Activated CD4-positive, alpha-beta T cell treated with anti-CD3 and anti-CD28 coated beads for 4 hours (primary cell): Measurements from ENCODE around the gene UNC5A.

Experiments
- DNase-seq, 2 donors: peaks; one replicate each; pipeline ENCODE4 v3.0.0-alpha.2; 2020

UNC5A gene

DNA sequence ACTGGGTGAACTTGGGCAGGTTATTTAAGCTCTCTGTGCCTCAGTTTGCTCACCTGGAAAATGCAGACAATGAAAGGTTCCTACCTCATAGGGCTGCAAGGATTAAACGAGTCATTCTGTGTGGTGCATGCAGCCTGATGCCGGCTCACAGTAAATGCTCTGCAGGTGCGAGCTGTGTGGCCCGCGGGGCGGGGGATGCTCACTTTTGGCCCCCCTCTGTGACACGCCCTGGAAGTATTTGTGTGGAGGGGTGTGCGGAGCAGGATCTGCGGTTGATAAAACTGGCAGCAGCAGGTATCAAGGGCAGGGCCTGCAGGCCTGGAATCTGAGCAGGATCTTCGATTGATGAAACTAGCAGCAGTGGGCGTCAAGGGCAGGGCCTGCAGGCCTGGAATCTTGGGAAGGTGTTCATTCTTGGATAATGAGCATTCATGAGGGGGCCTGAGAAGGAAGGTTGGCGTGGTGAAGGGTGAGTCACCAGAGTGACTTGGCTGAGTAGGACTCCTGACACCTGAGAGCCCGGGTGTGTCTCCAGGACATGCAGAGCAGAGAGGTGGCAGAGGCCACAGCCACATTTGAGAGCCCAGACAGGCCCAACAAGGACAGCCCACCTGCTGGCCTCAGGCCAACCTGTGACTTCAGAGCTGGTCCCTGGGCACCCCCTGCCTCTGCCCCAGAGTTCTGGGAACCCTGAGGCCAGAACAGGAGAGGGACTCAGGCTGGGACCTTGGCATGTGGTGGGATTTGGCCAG, 11.9 kb downstream of the UNC5A start:
- no peak for DNase-seq

DNA sequence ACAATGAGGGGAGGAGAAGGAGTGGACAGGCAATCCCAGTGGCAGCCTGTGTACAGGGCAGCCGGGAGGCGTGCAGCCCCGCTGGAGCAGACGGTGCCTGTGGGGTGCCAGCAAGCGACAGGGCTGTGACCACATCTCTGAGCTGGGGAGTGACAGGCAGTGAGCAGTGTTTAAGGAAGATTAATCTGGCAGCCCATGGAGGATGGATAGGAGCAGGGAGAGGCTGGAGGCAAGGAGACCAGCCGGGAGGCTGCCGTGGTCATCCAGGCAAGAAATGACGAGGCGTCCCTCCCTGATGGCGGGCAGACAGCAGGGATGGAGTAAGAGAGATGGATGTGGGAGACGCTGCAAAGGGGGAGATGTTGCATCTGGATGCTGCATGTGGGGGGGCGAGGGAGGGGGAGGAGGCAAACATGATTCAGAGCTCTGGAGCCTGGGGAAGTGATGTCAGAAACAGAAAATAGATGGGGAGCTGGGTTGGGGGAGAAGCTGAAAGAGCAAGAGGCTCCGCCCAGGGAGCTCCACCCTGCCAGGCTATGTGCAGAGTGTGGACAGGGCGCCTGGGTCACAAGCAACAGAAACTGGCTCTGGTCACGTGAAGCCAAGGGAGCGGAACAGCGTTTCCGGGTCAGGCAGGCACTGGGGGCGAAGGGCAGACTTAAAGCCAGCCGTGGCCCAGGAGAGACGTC, 12.6 kb downstream of the UNC5A start:
- no peak for DNase-seq

DNA sequence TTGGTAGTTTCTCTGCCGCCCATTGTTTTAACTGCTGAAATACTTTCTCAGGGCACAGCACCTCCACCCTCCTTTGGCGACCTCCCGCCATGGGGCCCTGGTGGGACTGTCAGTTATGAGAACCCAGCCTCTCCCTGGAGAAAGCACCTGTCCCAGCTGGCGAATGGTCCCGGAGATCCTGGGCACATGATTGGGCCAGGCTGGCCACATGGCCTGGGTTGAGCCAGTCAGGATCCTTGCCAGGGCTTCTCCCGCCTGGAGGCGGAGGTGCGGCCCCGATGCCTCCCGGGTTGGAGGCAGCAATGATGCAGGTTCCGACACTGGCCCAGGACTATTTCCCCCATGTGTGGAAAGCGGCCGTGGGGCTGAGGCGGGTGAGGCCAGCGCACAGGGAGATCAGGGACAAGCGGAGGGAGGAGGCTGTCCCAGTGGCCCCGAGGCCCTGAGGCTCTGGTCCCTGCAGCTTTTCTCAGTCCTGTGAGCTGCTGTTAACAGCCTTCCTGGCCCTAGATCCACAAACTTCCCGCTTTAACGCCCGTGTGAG, 13.6 kb downstream of the UNC5A start:
- no peak for DNase-seq

DNA sequence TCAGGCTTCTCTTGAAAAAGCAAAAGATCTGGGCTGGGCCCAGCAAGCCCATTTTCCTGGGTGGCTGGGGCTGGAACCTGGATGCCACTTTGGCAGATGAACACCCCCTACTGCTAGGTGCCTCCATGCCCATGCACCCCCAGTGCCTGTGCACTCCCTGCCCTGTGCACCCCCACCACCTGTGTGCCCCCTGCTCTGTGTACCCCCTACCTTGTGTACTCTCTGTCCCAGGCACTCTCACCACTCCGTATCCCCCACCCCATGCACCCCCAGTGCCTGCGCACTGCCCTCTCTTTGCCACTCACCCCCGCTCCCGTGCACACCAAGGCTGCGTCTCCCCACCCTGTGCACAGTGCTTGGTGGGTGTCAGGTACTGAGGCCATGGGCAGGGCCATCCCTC, 14.2 kb downstream of the UNC5A start:
- DNase-seq = no peak

DNA sequence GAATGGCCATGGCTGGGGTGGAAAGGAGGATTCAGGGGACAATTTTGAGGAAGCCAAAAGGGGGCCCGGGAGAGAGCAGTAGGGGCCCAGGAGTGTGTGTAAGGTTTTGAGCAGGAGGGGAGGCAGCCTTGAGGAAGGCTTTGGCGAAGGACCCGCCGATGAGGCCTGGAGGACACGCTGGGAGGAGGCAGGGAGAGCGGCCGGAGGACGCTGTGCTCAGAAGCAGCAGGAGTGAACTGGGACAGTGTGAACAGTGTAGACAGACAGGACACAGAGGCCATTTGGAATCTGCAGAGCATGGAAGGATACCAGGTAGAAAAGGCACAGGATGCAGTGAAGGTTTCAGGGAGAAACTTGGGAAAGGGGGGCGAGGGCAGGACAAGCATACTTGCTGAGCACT, 14.9 kb downstream of the UNC5A start:
- no peak for DNase-seq

DNA sequence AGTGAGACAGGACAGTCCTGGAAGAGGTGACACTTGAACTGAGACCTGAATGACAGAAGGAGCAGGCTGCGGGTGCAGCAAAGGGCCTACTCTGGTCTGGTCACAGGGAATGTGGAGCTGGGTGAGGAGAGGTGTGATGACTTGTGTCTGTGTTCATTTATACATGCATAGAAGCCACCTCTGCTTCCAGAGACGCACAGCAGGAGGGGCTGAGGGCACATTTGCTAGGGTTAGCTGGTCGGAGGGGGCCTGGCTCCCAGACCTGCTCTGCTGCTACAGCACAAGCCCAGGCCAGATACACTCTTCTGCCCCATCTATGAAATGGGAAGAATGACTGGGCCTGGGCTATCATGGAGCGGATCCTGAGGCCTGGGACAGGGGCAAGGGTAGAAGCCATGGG, 15.6 kb downstream of the UNC5A start:
- no peak for DNase-seq

DNA sequence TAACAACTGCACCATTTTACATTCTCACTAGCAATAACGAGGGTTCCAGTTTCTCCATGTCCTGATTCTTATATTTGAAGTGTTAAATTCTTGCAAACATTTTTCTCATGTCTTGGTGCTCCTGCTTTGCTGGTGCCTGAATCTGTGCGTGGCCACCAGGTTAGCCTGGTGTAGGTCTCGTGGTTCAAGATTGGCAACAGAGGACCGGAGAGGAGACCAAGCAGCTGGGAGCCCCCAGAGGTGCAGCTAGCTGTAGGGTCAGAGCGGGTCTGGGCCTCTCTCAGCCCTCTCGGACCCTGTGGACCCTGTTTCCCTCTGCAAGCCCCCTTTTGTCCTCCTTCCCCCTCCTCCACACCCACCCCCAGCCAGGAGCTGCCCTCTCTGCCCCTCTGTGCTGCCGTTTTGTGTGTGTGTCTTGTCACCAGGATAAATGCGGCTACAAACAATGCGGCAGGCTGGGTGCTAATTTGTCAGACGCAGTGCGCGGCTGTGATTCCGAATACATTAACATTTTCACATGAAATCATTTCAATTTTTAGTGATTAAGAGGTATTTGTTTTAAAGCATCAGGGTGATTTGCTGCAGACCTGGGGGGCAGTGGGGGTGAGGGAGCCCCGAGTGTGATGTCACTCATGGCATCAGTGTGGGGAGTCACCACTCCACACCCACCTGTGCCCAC, 17.5 kb downstream of the UNC5A start:
- DNase-seq = no peak

DNA sequence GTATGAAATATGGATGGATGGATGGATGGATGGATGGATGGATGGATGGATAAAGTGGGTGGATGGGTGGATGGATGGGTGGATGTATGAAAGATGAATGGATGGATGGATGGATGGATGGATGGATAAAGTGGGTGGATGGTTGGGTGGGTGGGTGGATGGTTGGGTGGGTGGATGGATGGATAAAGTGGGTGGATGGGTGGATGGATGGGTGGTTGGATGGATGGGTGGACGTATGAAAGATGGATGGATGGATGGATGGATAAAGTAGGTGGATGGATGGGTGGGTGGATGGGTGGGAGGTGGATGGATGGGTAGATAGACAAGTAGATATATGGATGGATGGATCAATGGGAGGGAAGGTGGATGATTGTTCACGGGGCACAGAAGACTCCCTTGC, 19.0 kb downstream of the UNC5A start:
- DNase-seq = no peak

DNA sequence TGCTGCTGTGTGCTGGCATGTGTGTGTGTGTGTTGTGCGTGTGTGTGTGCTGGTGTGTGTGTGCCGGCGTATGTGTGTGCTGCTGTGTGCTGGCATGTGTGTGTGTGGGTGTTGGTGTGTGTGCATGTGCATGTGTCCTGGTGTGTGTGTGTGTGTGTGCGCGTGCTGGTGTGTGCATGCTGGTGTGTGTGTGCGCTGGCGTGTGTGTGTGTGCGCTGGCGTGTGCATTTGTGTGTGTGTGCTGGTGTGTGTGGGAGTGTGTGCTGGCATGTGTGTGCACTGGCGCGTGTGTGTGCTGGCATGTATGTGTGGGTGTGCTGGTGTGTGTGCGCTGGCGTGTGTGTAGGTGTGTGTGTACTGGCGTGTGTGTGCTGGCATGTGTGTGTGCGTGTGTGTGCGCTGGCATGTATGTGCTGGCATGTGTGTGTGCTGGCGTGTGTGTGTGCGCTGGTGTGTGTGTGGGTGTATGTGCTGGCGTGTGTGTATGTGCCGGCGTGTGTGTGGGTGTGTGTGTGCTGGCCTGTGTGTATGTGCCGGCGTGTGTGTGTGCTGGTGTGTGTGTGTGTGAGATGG, 20.1 kb downstream of the UNC5A start:
- no peak for DNase-seq

DNA sequence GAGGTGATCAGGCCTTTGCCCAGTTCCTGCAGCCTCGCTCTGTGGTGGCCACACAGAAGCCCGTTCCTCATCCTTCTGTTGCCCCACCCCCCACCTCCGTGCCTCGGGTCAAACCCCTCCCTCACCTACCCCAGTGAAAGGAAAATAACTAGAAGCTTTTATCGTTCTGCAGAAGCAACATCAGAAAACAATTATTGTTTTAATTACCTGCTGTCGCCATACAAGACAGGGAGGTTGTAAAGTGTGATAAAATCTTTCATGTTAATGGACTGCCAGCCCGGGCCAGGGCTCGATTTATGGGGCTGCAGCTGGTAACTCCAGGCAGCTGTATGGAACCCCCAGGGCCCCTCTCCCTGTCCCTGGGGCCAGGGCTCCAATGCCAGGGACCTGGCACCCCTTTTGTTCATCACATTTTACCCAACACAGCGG, 20.6 kb downstream of the UNC5A start:
- no peak for DNase-seq

DNA sequence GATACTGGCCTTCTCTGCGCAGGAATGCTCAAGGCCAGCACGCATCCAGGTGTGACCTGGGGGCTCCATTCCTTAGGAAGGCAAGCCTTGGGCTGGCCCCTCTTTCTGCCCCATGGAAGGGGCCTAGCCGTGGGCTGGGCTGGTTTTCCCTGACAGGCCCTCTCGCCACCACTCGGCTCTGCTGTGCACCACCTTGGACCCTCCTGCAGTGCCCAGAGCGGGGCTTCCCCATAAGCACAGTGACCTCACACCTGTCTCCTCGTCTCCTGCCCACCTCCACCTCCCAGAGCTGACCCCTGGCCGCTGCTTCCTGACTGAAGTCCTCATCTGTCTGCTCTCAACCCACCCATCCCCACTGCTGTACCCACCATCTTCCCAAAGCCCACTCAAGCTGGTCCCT, 21.1 kb downstream of the UNC5A start:
- DNase-seq = no peak

DNA sequence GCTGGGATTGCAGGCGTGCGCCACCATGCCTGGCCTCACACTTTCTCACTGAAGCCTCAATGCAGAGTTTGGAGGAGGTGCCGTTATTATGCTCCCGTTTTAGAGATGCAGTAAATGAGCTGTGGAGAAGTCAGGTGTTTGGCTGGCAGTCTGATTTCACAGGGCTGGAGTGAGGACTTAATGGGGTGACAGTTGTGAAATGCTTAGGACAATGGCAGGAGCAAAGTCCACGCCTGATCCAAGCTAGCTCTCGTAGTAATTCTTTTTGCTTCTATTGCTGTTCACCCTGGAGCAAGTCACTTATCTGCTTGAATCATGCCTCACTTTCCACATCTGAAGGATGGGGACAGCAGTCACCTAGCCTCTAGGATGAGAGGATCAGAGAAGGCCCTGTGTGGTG, 21.8 kb downstream of the UNC5A start:
- no peak for DNase-seq

DNA sequence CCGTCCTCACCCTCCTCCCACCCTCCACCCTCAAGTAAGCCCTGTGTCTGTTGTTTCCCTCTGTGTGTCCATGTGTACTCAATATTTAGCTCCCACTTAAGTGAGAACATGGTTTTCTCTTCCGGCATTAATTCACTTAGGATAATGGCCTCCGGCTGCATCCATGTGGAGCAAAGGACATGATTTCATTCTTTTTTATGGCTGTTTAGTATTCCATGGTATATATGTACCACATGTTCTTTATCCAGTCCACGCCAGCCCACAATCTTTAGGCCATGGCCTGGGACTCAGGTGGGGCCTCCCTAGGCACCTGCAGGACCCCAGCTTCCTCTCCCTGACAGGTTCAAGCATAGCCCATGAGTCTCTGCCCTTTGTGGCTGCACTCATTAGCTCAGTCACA, 22.9 kb downstream of the UNC5A start:
- no peak for DNase-seq

DNA sequence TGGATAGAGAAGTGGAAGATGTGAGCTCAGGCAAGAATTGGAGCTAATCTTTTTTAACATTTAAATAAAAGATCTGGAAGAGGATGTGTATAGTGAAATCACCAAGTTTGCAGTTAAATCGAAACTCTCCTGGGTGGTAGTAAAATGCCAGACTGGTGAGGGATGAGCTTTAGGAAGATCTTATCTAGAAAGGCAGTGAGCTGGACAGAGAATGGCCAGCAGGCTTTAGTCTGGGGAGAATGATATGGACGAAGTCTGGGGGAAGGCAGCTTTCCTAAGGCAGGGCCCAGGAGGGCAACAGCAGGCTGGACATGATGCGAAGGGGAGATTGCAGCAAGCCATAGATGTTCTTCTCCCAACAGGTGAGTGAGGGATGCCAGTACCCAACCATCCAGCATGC, 25.6 kb downstream of the UNC5A start:
- DNase-seq = no peak

DNA sequence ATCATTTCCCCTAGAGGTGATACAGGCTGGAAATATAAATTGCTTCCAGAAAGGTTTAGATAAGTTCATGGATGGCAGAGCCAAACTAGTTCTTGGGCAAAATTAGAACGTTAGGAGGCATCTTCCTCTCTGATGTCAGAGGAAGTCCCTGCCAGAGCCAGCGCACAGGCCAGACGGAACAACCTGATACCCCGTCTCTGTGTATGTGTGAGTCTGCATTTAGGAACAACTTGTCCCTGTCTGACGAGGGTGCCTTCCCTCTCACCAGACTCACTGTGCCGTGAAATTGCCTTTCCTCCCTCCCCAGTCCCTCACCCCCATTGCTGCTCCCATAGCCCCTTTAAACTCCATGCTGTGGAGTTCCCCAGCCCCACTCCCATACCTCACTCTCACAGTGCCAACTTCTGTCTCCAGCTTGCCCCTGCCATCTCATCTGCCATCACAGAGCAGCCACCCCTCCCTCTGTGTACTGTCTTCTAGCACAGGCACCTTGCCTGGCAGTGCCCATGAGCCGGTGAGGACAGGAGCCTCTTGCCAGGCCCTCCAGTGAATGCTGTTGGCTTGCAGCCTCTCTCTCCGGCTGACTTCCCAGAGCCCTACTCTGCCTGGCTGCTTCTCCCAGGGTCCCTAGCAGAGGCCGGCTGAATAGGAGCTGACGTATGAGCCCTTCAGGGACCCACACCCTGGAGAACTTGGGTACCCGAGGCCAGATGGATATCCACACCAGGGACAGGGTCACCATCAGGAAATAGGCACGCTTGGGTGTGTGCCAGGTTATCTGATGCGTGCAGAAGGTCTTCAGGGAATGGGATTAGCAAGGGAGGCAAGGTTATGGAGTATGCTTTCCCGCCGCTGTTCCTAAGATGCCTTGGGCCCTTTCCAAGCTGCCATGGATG, 26.7 kb downstream of the UNC5A start:
- DNase-seq = no peak

DNA sequence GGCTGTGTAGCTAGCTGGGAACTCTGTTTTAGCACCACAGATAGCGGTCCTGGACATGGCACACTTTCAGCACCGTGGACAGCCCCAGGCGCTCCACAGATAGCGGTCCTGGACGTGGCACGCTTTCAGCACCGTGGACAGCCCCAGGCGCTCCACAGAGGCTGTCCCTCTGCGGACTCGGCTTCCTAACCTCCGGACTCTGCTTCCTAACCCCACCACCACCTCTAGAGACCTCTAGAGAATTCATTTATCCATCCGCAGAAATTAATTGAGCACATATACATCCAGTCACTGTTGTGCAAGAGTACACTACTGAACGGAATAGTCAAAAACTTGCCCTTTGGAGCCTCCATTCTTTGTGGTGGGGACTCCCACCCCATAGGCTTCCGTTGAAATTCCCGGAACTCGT, 27.4 kb downstream of the UNC5A start:
- DNase-seq = peak; percentile 39 to 48

DNA sequence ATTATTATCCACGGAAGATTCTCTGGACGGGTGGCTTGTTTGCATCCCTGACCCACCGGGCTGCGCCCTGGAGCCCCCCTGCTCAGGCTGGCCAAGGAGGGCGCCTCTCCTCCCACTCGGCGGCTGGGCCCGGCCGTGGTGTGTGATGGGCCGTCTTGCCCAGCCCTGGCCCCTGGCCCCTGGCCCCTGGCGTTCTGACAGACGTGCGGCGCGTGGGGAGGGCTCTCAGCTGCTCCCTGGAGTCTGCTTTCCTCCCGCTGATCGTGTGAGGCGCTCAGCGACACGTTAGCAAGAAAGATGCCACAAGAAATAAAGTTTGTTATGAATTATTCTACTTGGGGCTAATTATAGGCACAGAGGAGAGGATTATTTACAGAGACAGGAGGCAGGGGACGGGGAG, 33.3 kb downstream of the UNC5A start:
- no peak for DNase-seq

DNA sequence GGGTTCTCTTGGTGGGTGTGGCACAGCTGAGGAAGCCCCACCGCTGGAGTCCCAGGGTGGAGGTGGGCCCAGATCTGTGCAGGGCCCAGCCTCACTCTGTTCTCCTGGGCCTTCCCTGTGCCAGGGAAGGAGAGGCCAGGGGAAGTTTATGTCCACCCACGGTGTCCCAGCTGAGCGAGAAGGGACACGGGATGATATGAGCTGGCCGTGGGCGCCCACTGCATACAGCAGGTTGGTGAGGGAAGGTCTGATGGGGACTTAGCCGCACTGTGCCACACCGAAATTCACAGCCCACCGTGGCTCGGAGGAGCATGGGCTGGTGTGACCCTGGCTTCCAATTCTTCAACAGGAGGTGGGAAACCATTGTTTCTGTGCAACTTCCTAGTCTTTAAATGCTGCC, 33.9 kb downstream of the UNC5A start:
- no peak for DNase-seq

DNA sequence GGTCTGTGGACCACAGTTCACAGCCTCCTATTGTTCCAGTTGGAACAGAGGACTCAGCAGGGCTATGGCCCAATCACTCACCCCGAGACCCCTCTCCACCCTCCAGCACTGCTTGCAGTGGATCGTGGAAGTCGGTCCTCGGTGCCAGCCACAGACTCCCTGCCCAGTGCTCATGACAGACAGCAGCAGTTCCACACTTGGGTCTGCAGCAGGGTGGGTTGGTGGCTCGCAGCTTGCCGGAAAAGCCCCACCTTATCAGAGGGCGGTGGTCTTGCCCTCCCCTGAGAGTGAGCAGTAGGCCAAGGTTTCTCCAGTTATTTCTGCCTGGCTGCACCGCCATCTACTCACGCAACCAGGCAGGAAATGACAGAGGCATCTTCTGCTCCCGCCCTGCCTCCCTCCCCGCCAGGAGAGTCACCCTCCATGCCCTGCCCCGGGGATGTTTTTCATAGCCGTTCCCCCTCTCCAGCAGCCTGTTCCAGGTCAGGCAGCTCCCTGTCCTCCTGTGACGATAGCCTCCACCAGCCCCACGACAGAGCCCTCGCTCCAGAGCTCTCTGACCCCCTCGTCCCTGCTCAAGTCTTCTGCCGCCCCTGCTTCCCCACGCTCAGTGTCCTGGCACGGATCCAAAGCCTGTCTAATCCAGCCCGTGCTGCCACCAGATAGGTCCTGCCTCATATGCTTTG, 34.5 kb downstream of the UNC5A start:
- DNase-seq = no peak

DNA sequence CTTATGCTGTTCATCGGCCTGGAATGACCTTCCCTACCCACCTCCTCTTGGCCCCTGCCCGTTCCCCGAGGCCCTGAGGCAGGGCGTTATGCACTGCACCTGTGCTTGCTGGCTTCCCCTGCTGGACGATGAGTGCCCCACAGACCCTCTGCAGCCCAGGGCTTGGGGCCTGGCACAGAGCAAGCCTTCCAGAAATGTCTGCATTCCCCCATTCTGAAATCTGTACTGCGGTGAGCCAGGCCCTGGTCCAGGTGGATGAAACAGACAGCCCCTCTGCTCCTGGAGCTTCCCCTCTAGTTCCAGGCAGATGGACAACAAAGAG, 35.0 kb downstream of the UNC5A start:
- DNase-seq = no peak

DNA sequence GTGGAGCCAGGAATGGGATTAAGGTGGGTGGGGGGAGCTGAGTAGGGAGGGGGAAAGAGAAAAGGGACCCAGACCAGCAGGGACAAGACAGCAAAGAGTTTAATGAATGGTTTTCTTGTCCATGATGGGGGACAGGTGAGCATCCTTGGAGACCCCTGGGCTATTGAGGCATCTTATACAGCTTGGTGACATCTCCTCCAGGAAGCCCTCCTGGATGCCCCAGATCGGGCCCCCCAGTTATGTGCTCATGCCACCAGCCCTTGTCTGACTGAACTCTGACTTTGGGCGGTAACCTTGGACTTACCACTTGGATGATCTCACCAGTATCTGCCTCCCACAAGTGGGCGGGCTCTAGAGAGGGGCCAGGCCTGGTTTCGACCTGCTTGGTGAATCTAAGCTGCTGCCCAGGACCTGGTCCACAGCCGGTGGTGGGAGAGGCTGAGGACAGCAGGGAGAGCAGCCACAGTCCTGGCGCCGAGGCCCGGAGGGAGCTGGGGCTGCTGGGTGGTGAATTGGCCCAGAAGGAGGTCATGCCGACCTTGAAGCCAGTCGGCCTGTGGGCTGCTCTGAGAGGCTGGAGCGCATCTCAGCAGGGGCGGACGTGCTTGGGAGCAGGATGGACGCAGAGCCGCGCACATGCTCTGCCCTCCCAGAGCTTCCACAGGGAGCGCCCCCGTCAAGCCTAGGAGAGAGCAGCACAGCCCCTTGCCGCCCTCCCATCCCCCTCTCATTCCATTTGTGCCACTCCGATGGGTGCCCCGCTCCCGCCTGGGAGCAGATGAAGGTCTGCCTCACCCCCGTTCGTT, 36.2 kb downstream of the UNC5A start:
- DNase-seq = no peak
